Left colon (tissue), 2 donors: ENCODE measurements around the gene TRIM22. TPM values are rescaled to one million over a fixed set of nuclear protein-coding genes. Genes with fewer than 3 reads are reported as not detected.

Source experiments
- ATAC-seq: fragments of 200-7000 bp; cut with Tn5 transposase; one replicate; pipeline ENCODE4 v1.9.1; 2020; ENCODE audit warnings: mild to moderate bottlenecking, moderate library complexity
- DNase-seq, 2 donors: peaks; one replicate each; pipeline ENCODE4 v3.0.0-alpha.2; 2020
- intact Hi-C, 2 donors: fragments of 100-400 bp; cut with DNase I in 1 of 2; cut with micrococcal nuclease in 1 of 2; formaldehyde crosslinking; loops; one replicate each; pipeline versions ENCODE4 v1.11.2 to v1.14.0; 2022; cut with DNase I, micrococcal nuclease
- total RNA-seq, 2 donors: library from RNA; stranded (reverse); fragmentation: NEBNext Ultra II Directional; extraction: Animal tissue kit (Norgen Biotek cat#: 25700); gene quantifications; one replicate each; pipeline ENCODE4 v1.2.1, GENCODE V29; 2021
- donor health status: DM: no; HTN: no; CAD: no.
- donor health status: DM: yes; HTN: yes; CAD: no.

Gene TRIM22
- total RNA-seq, 2 donors from 2014 or later: 21.0 to 25.2 TPM

DNA sequence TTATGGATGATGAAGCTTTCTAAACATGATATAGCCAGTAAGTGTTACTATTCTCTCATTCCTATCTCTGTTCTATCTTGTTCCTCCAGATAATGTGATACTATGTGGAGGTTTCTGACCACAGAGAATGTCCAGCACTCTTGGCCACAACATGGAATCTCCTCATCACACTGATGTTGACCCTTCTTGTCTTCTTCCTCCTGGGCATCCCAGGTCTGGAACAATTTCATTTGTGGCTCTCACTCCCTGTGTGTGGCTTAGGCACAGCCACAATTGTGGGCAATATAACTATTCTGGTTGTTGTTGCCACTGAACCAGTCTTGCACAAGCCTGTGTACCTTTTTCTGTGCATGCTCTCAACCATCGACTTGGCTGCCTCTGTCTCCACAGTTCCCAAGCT is 36.8 kb downstream of the TRIM22 start:
- ATAC-seq (no peak), DNase-seq (no peak)
- intact Hi-C loops: no loop called here

DNA sequence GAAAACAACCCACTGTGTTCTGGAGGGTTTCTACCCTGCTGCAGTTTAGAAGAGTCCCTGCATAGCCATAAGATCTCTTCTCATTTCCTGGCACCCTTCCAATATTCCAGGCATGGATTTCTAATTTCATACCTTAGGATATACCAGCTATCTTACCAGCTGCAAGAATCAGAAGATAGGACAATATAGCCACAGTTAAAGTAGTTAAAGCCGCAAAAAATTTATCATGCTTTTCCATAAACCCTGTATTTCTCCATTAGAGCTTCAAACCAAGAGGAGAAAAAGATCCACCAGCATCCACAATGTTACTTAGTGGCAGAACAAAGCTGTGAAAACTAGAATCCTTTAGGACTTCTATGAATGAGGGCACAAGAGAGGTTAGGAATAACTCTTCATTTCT is 38.1 kb downstream of the TRIM22 start:
- ATAC-seq: no peak
- intact Hi-C loops: no loop called here

DNA sequence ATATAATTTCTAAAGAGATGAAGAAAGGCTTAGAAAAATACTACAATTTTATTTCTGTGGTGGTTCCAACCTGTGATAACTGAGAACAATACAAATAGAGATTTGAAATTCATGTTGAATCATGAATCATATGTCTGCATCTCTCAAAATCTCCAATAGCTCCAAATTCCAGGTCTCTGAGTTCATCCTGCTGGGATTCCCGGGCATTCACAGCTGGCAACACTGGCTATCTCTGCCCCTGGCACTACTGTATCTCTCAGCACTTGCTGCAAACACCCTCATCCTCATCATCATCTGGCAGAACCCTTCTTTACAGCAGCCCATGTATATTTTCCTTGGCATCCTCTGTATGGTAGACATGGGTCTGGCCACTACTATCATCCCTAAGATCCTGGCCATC is 46.8 kb downstream of the TRIM22 start, which contains the start of gene OR56B1:
Gene OR56B1 (plus strand): TSS at position 53 of the 400 bp plus-strand sequence. CDS start 69 bp downstream, at position 122.
- ATAC-seq: no peak
- DNase-seq: no peak
- intact Hi-C loops: no loop called here

More for the DNA sequence above, 38.1 kb downstream of the TRIM22 start:
- no peak for DNase-seq

DNA sequence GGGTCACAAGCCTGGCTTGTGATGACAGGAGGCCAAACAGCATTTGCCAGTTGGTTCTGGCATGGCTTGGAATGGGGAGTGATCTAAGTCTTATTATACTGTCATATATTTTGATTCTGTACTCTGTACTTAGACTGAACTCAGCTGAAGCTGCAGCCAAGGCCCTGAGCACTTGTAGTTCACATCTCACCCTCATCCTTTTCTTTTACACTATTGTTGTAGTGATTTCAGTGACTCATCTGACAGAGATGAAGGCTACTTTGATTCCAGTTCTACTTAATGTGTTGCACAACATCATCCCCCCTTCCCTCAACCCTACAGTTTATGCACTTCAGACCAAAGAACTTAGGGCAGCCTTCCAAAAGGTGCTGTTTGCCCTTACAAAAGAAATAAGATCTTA is 47.5 kb downstream of the TRIM22 start:
- no peak for ATAC-seq
- DNase-seq: no peak

DNA sequence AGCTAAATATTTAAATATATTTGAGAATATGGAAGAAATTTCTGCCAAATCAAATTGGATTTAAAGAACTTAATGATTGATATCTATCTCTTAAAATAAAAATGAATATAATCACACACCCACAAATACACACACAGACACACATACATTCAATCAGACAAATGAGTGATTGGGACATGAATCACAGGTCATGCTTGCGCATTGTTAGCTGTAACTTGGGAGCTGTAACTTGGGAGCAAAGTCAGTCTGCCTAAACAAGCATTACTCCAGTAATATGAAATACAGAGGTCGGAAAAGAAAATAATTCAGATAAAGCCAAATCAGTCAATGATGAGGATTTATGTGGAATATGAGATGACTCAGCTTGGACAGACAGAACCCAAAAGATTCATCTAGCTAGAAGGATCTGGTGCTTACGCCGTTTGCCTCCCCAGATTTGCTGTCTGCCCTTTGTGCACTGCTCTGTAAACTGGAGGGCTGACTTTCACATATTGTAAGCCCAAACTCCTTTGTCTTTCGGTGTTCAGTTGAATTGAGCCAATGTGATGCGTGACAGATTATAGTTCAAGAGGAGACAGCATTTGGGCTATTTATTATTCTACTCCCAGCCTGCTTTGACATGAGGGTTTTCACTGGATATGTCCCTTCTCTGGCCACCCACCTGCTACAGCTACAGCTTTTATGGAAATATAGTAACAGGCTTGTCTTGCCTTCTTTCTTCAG is 48.2 kb downstream of the TRIM22 start:
- no peak for ATAC-seq
- no peak for DNase-seq
- intact Hi-C loops: no loop called here

More for the DNA sequence above, 47.5 kb downstream of the TRIM22 start:
- intact Hi-C loops: no loop called here

DNA sequence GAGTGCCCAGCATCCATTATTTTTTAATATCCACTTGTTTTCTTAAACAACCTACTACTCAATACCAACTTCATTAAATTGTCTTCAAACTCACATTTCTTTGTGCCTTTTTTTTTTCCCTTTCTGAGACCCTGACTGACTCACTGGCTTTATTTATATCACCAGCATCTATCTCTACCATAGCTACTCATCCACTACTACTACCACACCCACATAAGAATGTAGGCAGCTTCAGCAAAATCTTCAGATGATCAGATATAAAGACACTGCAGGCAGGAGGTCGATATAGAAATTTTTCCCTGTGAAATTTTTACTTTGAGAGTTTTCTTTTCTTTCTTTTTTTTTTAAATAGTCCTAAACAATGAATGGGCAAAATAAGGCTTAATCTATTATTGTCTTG is 48.8 kb downstream of the TRIM22 start:
- intact Hi-C loops: no loop called here
- no peak for ATAC-seq
- DNase-seq: no peak

DNA sequence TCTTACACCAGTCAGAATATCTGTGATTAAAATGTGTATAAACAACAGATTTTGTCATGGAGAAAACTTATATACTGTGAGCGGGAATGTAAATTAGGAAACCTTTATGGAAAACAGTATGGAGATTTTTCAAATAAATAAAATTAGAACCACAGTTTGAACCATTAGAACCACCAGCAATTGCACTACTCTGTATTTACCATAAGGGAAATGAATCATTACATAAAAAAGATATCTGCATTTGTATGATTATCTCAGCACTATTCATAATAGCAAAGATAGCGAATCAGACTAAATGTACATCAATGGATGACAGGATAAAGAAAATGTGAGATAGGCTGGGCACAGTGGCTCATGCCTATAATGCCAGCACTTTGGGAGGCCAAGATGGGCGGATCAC is 57.0 kb downstream of the TRIM22 start:
- intact Hi-C loops: no loop called here
- DNase-seq (no peak), ATAC-seq (no peak)

DNA sequence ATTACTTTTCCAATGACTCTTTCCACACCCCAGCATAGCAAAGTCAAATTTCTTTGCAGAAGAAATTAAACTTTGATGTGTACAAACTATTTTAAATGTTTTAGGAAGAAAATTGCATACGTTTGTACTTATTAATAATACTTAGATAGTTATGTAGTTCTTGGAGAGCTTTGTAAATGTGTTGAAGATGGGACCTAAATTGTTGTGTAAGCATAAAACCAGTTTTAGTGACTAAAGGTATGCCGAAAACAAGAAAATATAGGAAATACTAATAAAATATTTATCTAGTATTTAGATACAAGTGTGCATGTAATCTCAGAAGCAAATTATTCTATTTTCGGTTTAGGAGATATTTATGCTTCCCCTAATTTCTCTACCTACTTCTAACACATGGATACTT is 60.2 kb downstream of the TRIM22 start:
- no peak for DNase-seq

DNA sequence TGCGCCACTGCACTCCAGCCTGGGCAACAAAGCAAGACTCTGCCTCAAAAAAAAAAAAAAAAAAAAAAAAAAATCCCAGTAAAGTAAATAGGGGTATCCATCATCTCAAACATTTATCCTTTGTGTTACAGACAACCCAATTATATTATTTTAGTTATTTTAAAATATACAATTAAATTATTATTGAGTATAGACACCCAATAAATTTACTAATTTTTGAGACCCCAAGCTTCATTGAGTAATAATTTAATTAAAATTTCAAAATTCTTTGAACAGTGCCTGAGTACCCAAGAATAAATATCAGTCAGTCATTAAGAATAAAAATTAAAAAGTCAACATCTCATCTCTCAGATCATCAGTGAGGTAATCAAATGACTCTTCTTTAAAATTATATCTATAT is 64.4 kb downstream of the TRIM22 start, which contains the start of gene OR52N4:
Gene OR52N4 (plus strand): TSS at position 301 of the 400 bp plus-strand sequence. CDS start 498 bp downstream, outside the sequence.
- ATAC-seq: no peak
- no peak for DNase-seq
- intact Hi-C loops: no loop called here

More for the DNA sequence above, 60.2 kb downstream of the TRIM22 start:
- no peak for ATAC-seq
- intact Hi-C loops: no loop called here

Other genes with a start within 250 kb of the TRIM22 start
- not detected for gene OR51I1, start 248.3 kb upstream of the TRIM22 start, total RNA-seq
- not detected for gene OR51I2, start 240.5 kb upstream of the TRIM22 start, total RNA-seq
- not detected for gene OR52D1, start 201.1 kb upstream of the TRIM22 start, total RNA-seq
- not detected for gene UBQLN3, start 179.8 kb upstream of the TRIM22 start, total RNA-seq
- gene UBQLNL, start 173.1 kb upstream of the TRIM22 start, total RNA-seq: under 1 TPM; 0.25 to 0.49 TPM
- under 1 TPM; 0.25 to 0.27 TPM for gene OR52H1, start 141.2 kb upstream of the TRIM22 start, total RNA-seq
- gene OR52B6, start 108.9 kb upstream of the TRIM22 start, total RNA-seq: not detected
- 1 to 10 TPM in 1 of 2 donors, under 1 TPM in 1; 0.40 to 1.7 TPM for gene TRIM6, start 93.2 kb upstream of the TRIM22 start, total RNA-seq
- 1 to 10 TPM; 7.9 to 9.8 TPM for gene TRIM34, start 64.8 kb upstream of the TRIM22 start, total RNA-seq
- gene TRIM5, start 4.7 kb upstream of the TRIM22 start, total RNA-seq: 10 to 100 TPM; 17.6 TPM
- not detected for gene OR56B1, start 46.7 kb downstream of the TRIM22 start, total RNA-seq
- not detected for gene OR52N4, start 64.5 kb downstream of the TRIM22 start, total RNA-seq
- gene OR52N5, start 93.6 kb downstream of the TRIM22 start, total RNA-seq: not detected
- gene OR52N1, start 101.5 kb downstream of the TRIM22 start, total RNA-seq: not detected
- not detected for gene OR52N2, start 119.1 kb downstream of the TRIM22 start, total RNA-seq
- not detected for gene OR52E6, start 152.1 kb downstream of the TRIM22 start, total RNA-seq
- not detected for gene OR52E8, start 167.9 kb downstream of the TRIM22 start, total RNA-seq
- not detected for gene OR52E4, start 190.8 kb downstream of the TRIM22 start, total RNA-seq
- not detected for gene OR52E5, start 203.4 kb downstream of the TRIM22 start, total RNA-seq